Prostate gland (tissue), 2 donors: ENCODE data around the gene HOXD11.

Source experiments
- CTCF ChIP-seq, 4 experiments: fragments of 200-600 bp in 2 of 4; fragments of 450-650 bp in 2 of 4; sonication (generic) in 2 of 4; IDR thresholded peaks; 1 replicate in 3 of 4; 2 replicates in 1 of 4; pipeline ENCODE4 v1.5.1; 2016 to 2019; ENCODE audit warnings: antibody characterized with exemption in 4 of 4, mild to moderate bottlenecking in 2 of 4, moderate library complexity in 2 of 4
- POLR2A ChIP-seq: fragments of 450-650 bp; IDR thresholded peaks from one replicate; pipeline ENCODE4 v1.6.1; 2016; ENCODE audit warnings: antibody characterized with exemption, mild to moderate bottlenecking
- POLR2AphosphoS5 ChIP-seq: sonication (generic); formaldehyde crosslinking; IDR thresholded peaks from one replicate; pipeline ENCODE4 v1.6.1; 2017; ENCODE audit warnings: antibody characterized with exemption

GRCh38 chr2:176081376-176081836 is 25.7 kb upstream of the HOXD11 start:
- TF ChIP-seq CTCF (IDR thresholded peaks at IDR 0.05) (no peak), POLR2AphosphoS5 (no peak), POLR2A (no peak)
